Testis (tissue), 3 donors: Measurements from ENCODE around the gene PSMD9. TPM values are rescaled to one million over a fixed set of nuclear protein-coding genes. Genes with fewer than 3 reads are reported as not detected.
"Not testable (repeated sequence)": the region's sequence is repeated elsewhere in the genome, so short reads cannot be mapped to it uniquely, and the experiment has no call there.

Source experiments
- DNase-seq: peaks from one replicate; pipeline ENCODE4 v3.0.0-alpha.2; 2019
- H3K27ac ChIP-seq, 2 donors: fragments of 200-600 bp; sonication (generic); one replicate each; pipeline ENCODE4 v1.5.1; 2019
- H3K27me3 ChIP-seq: fragments of 200-600 bp; sonication (generic); one replicate; pipeline ENCODE4 v1.5.1; 2019
- H3K36me3 ChIP-seq: fragments of 200-600 bp; sonication (generic); one replicate; pipeline ENCODE4 v1.5.1; 2017; ENCODE audit warnings: low read depth; ENCODE audit errors: missing control alignments
- H3K4me1 ChIP-seq: fragments of 200-600 bp; sonication (generic); one replicate; pipeline ENCODE4 v1.5.1; 2019
- H3K4me3 ChIP-seq, 2 donors: fragments of 200-600 bp; sonication (generic); one replicate each; pipeline ENCODE4 v1.5.1; 2017 to 2019
- H3K9me3 ChIP-seq: fragments of 200-600 bp; sonication (generic); one replicate; pipeline ENCODE4 v1.5.1; 2017
- CTCF ChIP-seq, 3 experiments: fragments of 450-650 bp in 2 of 3; fragments of 200-600 bp in 1 of 3; sonication (generic) in 1 of 3; IDR thresholded peaks; one replicate each; pipeline ENCODE4 v1.5.1; 2016 to 2019; ENCODE audit warnings: antibody characterized with exemption in 3 of 3, mild to moderate bottlenecking in 2 of 3, moderate library complexity in 1 of 3
- POLR2A ChIP-seq: fragments of 450-650 bp; IDR thresholded peaks from one replicate; pipeline ENCODE4 v1.6.1; 2017; ENCODE audit warnings: antibody characterized with exemption, mild to moderate bottlenecking, moderate library complexity
- WGBS, 2 donors: methylation state at CpG; one replicate each; pipeline ENCODE4 v1.1.5; 2018; 5-methylcytosine and 5-hydroxymethylcytosine counted together
- intact Hi-C: fragments of 100-400 bp; cut with DNase I; formaldehyde crosslinking; loops from one replicate; pipeline ENCODE4 v1.15.1; 2023; ENCODE audit warnings: low total_unique reads
- polyA plus RNA-seq: library from polyadenylated mRNA; stranded (reverse); fragments of 350-450 nt; fragmentation: Illumina TruSeq; extraction: RNeasy Lipid Tissue Mini Kit (QIAGEN cat#74804); gene quantifications from one replicate; pipeline ENCODE4 v1.2.3, GENCODE V29; 2014; ENCODE audit warnings: low read depth, low replicate concordance; ENCODE audit not compliant: insufficient read depth
- total RNA-seq, 2 donors: library from RNA; depleted of rRNA; stranded (reverse); fragments of >200 nt; gene quantifications; one replicate each; pipeline ENCODE4 v1.2.3, GENCODE V29; 2016

PSMD9 gene
- total and polyA plus RNA-seq, 3 donors from 2014 or later: 51.3 to 80.9 (median 60.7) TPM

DNA sequence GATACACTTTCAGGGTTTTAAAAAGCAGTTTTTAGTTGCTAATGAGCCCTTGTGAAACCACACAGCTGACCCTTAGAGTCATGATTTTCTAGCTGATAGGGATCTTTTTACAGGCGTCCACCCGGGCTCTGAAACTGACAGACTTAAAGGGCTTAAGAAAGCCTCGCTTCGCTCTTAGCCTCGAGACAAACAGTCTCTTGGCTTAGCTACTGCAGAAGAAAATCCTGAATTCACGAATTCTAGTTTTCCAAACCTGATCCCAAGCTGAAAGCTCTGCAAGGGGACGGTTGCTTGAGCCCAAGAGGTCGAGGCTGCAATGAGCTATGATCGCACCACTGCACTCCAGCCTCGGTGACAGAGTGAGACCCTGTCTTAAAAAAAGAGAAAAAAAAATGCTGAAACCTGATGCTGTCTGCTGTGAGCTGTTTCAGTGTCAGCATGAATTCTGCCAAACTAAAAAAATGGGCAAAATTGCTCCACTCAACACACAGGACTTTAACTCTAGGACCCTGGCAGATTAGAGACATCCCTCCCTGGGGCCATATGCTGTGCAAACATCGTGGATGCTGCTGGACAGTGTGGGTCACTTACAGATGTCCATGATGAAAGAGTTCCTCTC is 26.8 kb upstream of the PSMD9 start:
- H3K4me1 ChIP-seq: peaks cover 20% of the 10 kb centered on the region
- no peaks in the 10 kb centered on the region for H3K27me3 ChIP-seq
- no peak for TF ChIP-seq POLR2A
- H3K9me3 ChIP-seq: no peaks in the 10 kb centered on the region
- intact Hi-C loops: no loop called here
- H3K27ac ChIP-seq: peak overlapping the region in 1 of 2 donors; percentile 54
- 40 to 54% methylated on average over 11 of the region's 11 CpGs for WGBS, 2 donors
- no peaks in the 10 kb centered on the region for H3K36me3 ChIP-seq
- no peak for DNase-seq
- no peak overlapping the region for H3K4me3 ChIP-seq

DNA sequence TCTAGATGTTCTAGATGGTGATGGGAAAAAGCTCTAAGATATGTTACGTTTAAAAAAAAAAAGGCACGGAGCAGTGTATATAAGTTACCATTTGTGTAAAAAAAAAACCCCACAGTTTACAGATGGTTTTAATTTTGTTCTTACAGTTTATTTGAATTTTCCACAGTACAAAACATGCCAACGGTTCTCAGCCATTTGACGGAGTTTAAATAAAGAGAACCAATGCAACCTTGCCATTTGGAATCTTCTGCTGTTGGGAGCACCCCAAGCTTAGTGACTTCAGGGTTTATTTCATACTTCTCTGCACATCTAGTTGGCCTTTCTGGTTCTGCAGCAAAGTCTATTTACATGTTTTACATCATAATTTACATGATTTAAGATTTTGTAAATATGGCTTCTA is 22.3 kb upstream of the PSMD9 start:
- H3K36me3 ChIP-seq: no peaks in the 10 kb centered on the region
- intact Hi-C loops: no loop called here
- H3K27ac ChIP-seq: no peak overlapping the region
- H3K4me3 ChIP-seq: no peak overlapping the region
- DNase-seq: no peak
- H3K27me3 ChIP-seq: no peaks in the 10 kb centered on the region
- no peak for TF ChIP-seq CTCF (IDR thresholded peaks at IDR 0.05)
- TF ChIP-seq POLR2A: no peak
- no peaks in the 10 kb centered on the region for H3K4me1 ChIP-seq
- 75% methylated on average over 4 of the region's 4 CpGs for WGBS, 2 donors
- no peaks in the 10 kb centered on the region for H3K9me3 ChIP-seq

DNA sequence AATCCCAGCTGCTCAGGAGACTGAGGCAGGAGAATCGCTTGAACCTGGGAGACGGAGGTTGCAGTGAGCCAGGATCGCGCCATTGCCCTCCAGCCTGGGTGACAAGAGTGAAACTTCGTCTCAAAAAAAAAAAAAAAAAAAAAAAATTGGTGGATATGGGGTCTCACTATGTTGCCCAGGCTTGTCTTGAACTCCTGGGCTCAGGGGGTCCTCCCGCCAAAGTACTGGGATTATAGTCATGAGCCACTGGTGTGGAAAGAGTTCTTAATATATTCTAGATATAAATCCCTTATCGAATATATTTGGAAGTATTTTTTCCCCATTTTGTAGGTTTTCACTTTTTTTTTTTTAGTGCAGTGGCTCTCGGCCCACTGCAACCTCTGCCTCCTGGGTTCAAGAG is 19.4 kb upstream of the PSMD9 start:
- 86 to 97% methylated on average over 8 of the region's 8 CpGs for WGBS, 2 donors
- H3K9me3 ChIP-seq, H3K4me1 ChIP-seq, DNase-seq, H3K27me3 ChIP-seq, H3K4me3 ChIP-seq, H3K36me3 ChIP-seq, intact Hi-C loops, H3K27ac ChIP-seq: not testable (repeated sequence)

- Histone ChIP-seq H3K36me3 (no peaks in the 10 kb centered on the region), H3K4me1 (no peaks in the 10 kb centered on the region), H3K4me3 (no peak overlapping the region), H3K27me3 (no peaks in the 10 kb centered on the region), H3K27ac (no peak overlapping the region), H3K9me3 (no peaks in the 10 kb centered on the region)
- TF ChIP-seq POLR2A (no peak), CTCF (IDR thresholded peaks at IDR 0.05) (no peak)
- no peak for DNase-seq
- WGBS, 2 donors: 84 to 89% methylated on average over 3 of the region's 3 CpGs
- intact Hi-C loops: no loop called here
Measured at GRCh38 chr12:121871467-121871866, 17.1 kb upstream of the PSMD9 start.

DNA sequence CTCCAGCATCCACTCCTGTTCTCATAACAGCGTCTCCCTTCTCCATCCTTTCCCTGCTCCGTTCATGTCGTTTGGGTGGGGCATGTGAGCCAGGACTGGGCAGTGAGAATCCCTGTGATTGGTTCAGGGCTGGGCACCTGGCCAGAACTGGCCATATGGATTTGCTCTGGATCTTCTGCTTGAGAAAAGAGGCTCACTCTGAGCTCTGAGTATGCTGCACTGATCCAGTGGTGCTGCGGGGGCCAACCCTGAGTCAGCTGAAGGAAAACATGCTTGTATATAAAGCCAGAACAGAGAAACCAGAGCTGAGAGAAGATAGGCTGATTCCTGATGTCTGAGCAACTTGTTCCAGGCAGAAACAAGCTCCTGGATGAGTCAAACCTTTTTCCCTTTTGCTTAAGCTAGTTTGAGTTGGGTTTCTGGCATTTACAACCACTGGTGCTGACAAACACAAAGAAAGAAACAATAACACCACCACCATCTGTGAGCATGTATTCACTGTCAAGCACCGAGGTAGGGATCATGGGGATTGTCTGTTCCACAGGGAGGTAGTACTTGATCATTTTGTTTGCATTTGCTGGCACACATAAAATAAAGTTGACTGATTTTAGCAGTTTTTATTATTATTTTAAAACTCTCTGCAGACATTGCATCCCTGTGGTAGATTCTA is 15.9 kb upstream of the PSMD9 start:
- no peak overlapping the region for H3K27ac ChIP-seq
- intact Hi-C loops: no loop called here
- WGBS, 2 donors: 47 to 50% methylated on average over 5 of the region's 5 CpGs
- no peaks in the 10 kb centered on the region for H3K4me1 ChIP-seq
- H3K4me3 ChIP-seq: no peak overlapping the region
- no peaks in the 10 kb centered on the region for H3K27me3 ChIP-seq
- TF ChIP-seq POLR2A (no peak), CTCF (IDR thresholded peaks at IDR 0.05) (no peak)
- H3K36me3 ChIP-seq: no peaks in the 10 kb centered on the region
- DNase-seq: no peak
- H3K9me3 ChIP-seq: no peaks in the 10 kb centered on the region

DNA sequence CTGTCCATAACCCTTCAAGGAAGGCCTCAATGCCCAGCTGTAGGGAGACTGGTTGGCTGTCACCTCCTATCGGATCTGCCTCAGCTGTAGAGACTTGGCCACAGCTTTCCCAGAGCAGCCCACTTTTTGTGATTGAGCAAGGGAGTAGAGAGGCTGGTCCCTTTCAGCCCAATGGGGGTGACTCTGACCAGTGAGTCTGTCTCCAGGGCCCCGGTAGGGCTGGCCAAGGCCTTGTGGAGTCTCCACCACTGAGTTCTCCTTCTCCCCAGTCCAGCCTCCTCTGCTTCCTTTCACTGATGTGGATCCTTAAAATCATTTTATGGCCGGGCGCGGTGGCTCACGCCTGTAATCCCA is 15.4 kb upstream of the PSMD9 start:
- no peaks in the 10 kb centered on the region for H3K36me3 ChIP-seq
- no peak overlapping the region for H3K27ac ChIP-seq
- no peaks in the 10 kb centered on the region for H3K27me3 ChIP-seq
- no peak for DNase-seq
- no peaks in the 10 kb centered on the region for H3K4me1 ChIP-seq
- intact Hi-C loops: no loop called here
- H3K9me3 ChIP-seq: no peaks in the 10 kb centered on the region
- H3K4me3 ChIP-seq: no peak overlapping the region
- TF ChIP-seq CTCF (IDR thresholded peaks at IDR 0.05): no peak
- no peak for TF ChIP-seq POLR2A
- WGBS, 2 donors: 92 to 97% methylated on average over 5 to 6 of the region's 6 CpGs
